Fibroblast of lung (primary cell): ENCODE data around the gene MYO3B. TPM values are rescaled to one million over a fixed set of nuclear protein-coding genes. Genes with fewer than 3 reads are reported as not detected.

Experiments
- DNase-seq, 2 donors: peaks; one replicate each; pipeline versions ENCODE4 v3.0.0 to v3.0.0-alpha.2; 2010; ENCODE audit warnings: low read depth in 2 of 2
- H2AFZ ChIP-seq: 2 replicates; pipeline ENCODE4 v1.5.1; 2012; ENCODE audit warnings: low read length, control low read depth, inconsistent platforms
- H3K27ac ChIP-seq: 2 replicates; pipeline ENCODE4 v1.5.1; 2011; ENCODE audit warnings: low read length, control low read depth; ENCODE audit not compliant: insufficient read depth
- H3K27me3 ChIP-seq: 2 replicates; pipeline ENCODE4 v1.5.1; 2011; ENCODE audit warnings: mild to moderate bottlenecking, low read length; ENCODE audit not compliant: control insufficient read depth, insufficient read depth
- H3K36me3 ChIP-seq: 2 replicates; pipeline ENCODE4 v1.5.1; 2011; ENCODE audit warnings: low read length; ENCODE audit not compliant: control insufficient read depth, insufficient read depth
- H3K4me1 ChIP-seq: 2 replicates; pipeline ENCODE4 v1.5.1; 2011; ENCODE audit warnings: low read length; ENCODE audit not compliant: control insufficient read depth, insufficient read depth; ENCODE audit errors: extremely low read depth
- H3K4me2 ChIP-seq: 2 replicates; pipeline ENCODE4 v1.5.1; 2011; ENCODE audit warnings: low read length, control low read depth; ENCODE audit not compliant: insufficient read depth; ENCODE audit errors: extremely low read depth
- H3K4me3 ChIP-seq, 4 experiments: fragments of 200-600 bp in 1 of 4; sonication (generic) in 1 of 4; replicated peaks in 1 of 4; 2 replicates each; pipeline ENCODE4 v1.5.1; 2011 to 2016; ENCODE audit warnings: low read length in 4 of 4, low read depth in 3 of 4, mild to moderate bottlenecking in 3 of 4, control low read depth in 2 of 4, inconsistent platforms in 1 of 4, mixed read lengths in 1 of 4; ENCODE audit not compliant: insufficient read depth in 1 of 4; ENCODE audit errors: control extremely low read depth in 1 of 4
- H3K79me2 ChIP-seq: 2 replicates; pipeline ENCODE4 v1.5.1; 2012; ENCODE audit warnings: mild to moderate bottlenecking, low read length, inconsistent platforms; ENCODE audit not compliant: control insufficient read depth, insufficient read depth
- H3K9ac ChIP-seq: 2 replicates; pipeline ENCODE4 v1.5.1; 2011; ENCODE audit warnings: mild to moderate bottlenecking, low read length, control low read depth; ENCODE audit not compliant: insufficient read depth
- H3K9me3 ChIP-seq: 2 replicates; pipeline ENCODE4 v1.5.1; 2012; ENCODE audit warnings: low read depth, low read length; ENCODE audit not compliant: control insufficient read depth, insufficient read depth
- H4K20me1 ChIP-seq: 2 replicates; pipeline ENCODE4 v1.5.1; 2011; ENCODE audit warnings: low read length; ENCODE audit not compliant: control insufficient read depth, insufficient read depth; ENCODE audit errors: extremely low read depth
- EZH2 ChIP-seq: IDR thresholded peaks from 2 replicates; pipeline ENCODE4 v1.5.1; 2012; ENCODE audit warnings: low read length, control low read depth, mild to moderate bottlenecking; ENCODE audit errors: missing control alignments
- polyA plus RNA-seq, 2 donors: library from polyadenylated mRNA; depleted of rRNA in 1 of 2; stranded (reverse) in 1 of 2; unstranded in 1 of 2; fragments of >200 nt; gene quantifications; 2 replicates each; pipeline ENCODE4 v1.2.1, GENCODE V29; 2011 to 2012; ENCODE audit warnings: missing spikeins in 1 of 2
- total RNA-seq: library from RNA; depleted of rRNA; stranded (reverse); fragments of >200 nt; gene quantifications from 2 replicates; pipeline ENCODE4 v1.2.1, GENCODE V29; 2014
- TF ChIP-seq, protein P1 (sequence below), 2 donors: IDR thresholded peaks in 1 of 2; conservative IDR thresholded peaks in 1 of 2; 1 replicate in 1 of 2; 2 replicates in 1 of 2; pipeline ENCODE4 v1.5.1; 2011 to 2012; ENCODE audit warnings: low read length in 2 of 2, control low read depth in 1 of 2, inconsistent platforms in 1 of 2, low read depth in 1 of 2, mild to moderate bottlenecking in 1 of 2

The MYO3B gene
- total and polyA plus RNA-seq, 2 donors (not counting 1 experiment from before 2014, with no cell fraction given): 0.06 to 0.50 TPM

DNA sequence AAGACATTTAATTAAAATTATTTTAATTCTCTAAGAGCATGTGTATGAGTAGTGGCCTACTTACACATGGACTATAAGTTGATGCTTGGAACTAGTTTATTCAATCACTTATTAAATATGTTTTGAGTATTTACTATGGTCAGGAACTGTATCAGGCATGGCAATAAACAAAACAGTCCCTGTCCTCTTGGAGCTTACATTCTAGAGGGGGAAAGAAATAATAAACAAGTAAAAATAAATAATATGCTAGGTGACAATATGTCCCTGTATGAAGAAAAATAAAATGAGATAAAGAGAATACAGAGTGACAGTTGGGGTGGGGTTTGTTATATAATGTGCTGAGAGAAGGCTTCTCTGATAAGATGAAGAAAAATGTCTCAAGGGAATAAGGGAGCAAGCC, 74.5 kb downstream of the MYO3B start:
- H2AFZ ChIP-seq: no peak overlapping the region

DNA sequence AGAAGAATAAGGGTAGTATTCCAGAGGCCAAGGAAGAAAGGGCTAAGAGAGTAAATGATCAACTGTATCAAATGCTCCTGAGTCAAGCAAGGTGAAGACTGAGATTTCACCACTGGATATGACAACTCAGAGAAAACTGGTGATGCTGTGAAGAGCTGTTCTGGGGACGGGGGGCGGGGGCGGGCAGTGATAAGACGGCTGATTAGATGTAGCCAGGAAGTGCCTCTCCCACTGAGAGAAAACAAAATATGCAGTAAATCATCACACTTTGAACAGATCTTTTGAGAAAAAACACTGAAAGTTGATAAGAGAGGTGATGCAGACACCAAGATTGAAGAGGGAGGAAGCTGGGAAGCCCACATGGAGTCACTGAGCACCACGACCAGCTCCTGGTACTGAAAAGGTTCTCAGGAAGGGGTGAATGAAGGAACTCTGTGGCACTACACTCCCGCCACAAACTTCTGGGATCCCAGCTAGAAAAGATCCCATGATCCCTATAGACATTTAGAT, 75.8 kb downstream of the MYO3B start:
- Histone ChIP-seq H3K4me1 (no peaks in the 10 kb centered on the region), H2AFZ (no peak overlapping the region), H3K4me2 (no peak overlapping the region), H3K9ac (no peak overlapping the region), H3K9me3 (no peaks in the 10 kb centered on the region), H3K79me2 (no peaks in the 10 kb centered on the region), H3K27ac (no peak overlapping the region), H3K36me3 (no peaks in the 10 kb centered on the region), H4K20me1 (no peaks in the 10 kb centered on the region), H3K27me3 (no peaks in the 10 kb centered on the region), H3K4me3 (no peak overlapping the region)
- no peak for DNase-seq
- TF ChIP-seq EZH2: no peak
- TF ChIP-seq, protein P1, sequence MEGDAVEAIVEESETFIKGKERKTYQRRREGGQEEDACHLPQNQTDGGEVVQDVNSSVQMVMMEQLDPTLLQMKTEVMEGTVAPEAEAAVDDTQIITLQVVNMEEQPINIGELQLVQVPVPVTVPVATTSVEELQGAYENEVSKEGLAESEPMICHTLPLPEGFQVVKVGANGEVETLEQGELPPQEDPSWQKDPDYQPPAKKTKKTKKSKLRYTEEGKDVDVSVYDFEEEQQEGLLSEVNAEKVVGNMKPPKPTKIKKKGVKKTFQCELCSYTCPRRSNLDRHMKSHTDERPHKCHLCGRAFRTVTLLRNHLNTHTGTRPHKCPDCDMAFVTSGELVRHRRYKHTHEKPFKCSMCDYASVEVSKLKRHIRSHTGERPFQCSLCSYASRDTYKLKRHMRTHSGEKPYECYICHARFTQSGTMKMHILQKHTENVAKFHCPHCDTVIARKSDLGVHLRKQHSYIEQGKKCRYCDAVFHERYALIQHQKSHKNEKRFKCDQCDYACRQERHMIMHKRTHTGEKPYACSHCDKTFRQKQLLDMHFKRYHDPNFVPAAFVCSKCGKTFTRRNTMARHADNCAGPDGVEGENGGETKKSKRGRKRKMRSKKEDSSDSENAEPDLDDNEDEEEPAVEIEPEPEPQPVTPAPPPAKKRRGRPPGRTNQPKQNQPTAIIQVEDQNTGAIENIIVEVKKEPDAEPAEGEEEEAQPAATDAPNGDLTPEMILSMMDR (conservative IDR thresholded peaks at IDR 0.05 in 1 of 2, IDR thresholded peaks at IDR 0.05 in 1 of 2; ENCODE audit: low read depth in 1 of 2, low read length in 2 of 2): no peak

More for the DNA sequence above, 74.5 kb downstream of the MYO3B start:
- no peak overlapping the region for H3K4me3 ChIP-seq
- H3K4me1 ChIP-seq: no peaks in the 10 kb centered on the region
- no peak overlapping the region for H3K27ac ChIP-seq
- no peaks in the 10 kb centered on the region for H4K20me1 ChIP-seq
- H3K36me3 ChIP-seq: no peaks in the 10 kb centered on the region
- no peaks in the 10 kb centered on the region for H3K79me2 ChIP-seq
- TF ChIP-seq EZH2: no peak
- TF ChIP-seq, protein P1 (conservative IDR thresholded peaks at IDR 0.05 in 1 of 2, IDR thresholded peaks at IDR 0.05 in 1 of 2; ENCODE audit: low read depth in 1 of 2, low read length in 2 of 2): no peak
- DNase-seq: no peak
- H3K4me2 ChIP-seq: no peak overlapping the region
- H3K9ac ChIP-seq: no peak overlapping the region
- H3K27me3 ChIP-seq: no peaks in the 10 kb centered on the region
- H3K9me3 ChIP-seq: no peaks in the 10 kb centered on the region

DNA sequence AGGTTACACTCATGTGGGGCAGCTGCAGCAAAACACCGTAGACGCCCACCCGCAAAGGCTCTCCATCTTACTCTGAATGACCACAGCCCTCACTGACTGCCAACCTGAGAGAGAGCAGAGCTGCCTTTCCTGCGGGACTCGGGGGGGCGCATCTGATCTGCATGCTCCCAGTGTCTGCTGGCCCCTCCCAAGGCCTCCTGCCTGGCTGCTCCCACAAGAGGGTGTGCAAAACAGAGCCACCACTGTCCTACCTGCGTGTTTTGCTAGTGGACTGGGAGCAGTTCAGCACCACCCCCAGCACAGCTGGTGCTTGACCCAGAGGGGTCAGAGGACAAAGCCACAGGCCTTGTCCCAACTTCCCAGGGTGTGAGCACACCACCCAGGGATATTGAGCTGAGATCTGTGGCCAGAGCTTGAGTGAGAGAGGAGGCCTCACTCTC, 76.4 kb downstream of the MYO3B start:
- no peaks in the 10 kb centered on the region for H3K79me2 ChIP-seq

More for the DNA sequence above, 76.4 kb downstream of the MYO3B start:
- H4K20me1 ChIP-seq: no peaks in the 10 kb centered on the region
- TF ChIP-seq, protein P1 (conservative IDR thresholded peaks at IDR 0.05 in 1 of 2, IDR thresholded peaks at IDR 0.05 in 1 of 2; ENCODE audit: low read depth in 1 of 2, low read length in 2 of 2): no peak
- TF ChIP-seq EZH2: no peak
- no peaks in the 10 kb centered on the region for H3K9me3 ChIP-seq
- no peak for DNase-seq
- H2AFZ ChIP-seq: no peak overlapping the region
- no peaks in the 10 kb centered on the region for H3K36me3 ChIP-seq
- H3K4me1 ChIP-seq: no peaks in the 10 kb centered on the region
- no peaks in the 10 kb centered on the region for H3K27me3 ChIP-seq
- no peak overlapping the region for H3K27ac ChIP-seq
- H3K4me2 ChIP-seq: no peak overlapping the region
- no peak overlapping the region for H3K9ac ChIP-seq
- no peak overlapping the region for H3K4me3 ChIP-seq
